NB4 (cell line): ENCODE measurements around the gene FEM1B.

ENCODE experiments used
- CTCF ChIP-seq: IDR thresholded peaks from one replicate; pipeline ENCODE4 v1.5.1; 2012; ENCODE audit warnings: low read depth, low read length
- MYC ChIP-seq: IDR thresholded peaks from 2 replicates; pipeline ENCODE4 v1.6.1; 2011; ENCODE audit warnings: low read depth, low read length
- POLR2A ChIP-seq: IDR thresholded peaks from 2 replicates; pipeline ENCODE4 v1.6.1; 2011; ENCODE audit warnings: mild to moderate bottlenecking; ENCODE audit not compliant: insufficient read length; ENCODE audit errors: extremely low read depth

DNA sequence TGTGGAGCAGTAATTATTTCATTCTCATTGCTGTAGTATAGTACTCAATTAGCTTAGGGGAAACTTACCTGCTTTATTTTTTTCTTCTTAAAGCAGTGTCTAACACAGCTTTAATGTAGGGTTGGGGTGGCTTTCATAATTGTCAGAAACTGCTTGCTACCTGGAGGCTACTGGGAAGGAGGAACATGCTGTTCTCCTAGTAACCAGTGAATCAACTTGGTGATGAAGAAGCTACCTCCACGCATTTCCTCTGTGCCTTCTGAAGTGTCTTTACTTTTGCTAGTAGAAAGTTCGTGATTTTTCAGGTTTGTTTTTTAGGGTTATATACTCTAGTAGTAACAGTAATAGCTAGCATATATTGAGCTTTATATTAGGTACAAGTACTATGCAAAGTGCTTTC lies 11.5 kb downstream of the FEM1B start:
- TF ChIP-seq CTCF = no peak
- TF ChIP-seq POLR2A = no peak
- no peak for TF ChIP-seq MYC
